Activated CD4-positive, alpha-beta T cell treated with anti-CD3 and anti-CD28 coated beads, Interleukin-2, amount 50 U/mL, for 24 hours (primary cell): ENCODE results near the gene SCAF1.
"Not testable (repeated sequence)": the region's sequence is repeated elsewhere in the genome, so short reads cannot be mapped to it uniquely, and the experiment has no call there.

Experiments
- DNase-seq, 2 donors: peaks; one replicate each; pipeline ENCODE4 v3.0.0-alpha.2; 2020; ENCODE audit warnings: low read depth in 1 of 2, low spot score in 1 of 2

SCAF1 gene

GRCh38 chr19:49613374-49613773 lies 28.6 kb upstream of the SCAF1 start:
- no peak for DNase-seq

GRCh38 chr19:49614096-49614833 lies 27.7 kb upstream of the SCAF1 start:
- DNase-seq = no peak

GRCh38 chr19:49615861-49616260 lies 26.1 kb upstream of the SCAF1 start:
- no peak for DNase-seq

GRCh38 chr19:49616532-49616931 lies 25.5 kb upstream of the SCAF1 start:
- DNase-seq = no peak

GRCh38 chr19:49616945-49617344 lies 25.1 kb upstream of the SCAF1 start:
- DNase-seq = no peak

- DNase-seq = not testable (repeated sequence)
Observed at GRCh38 chr19:49617860-49618259, 24.1 kb upstream of the SCAF1 start.

- DNase-seq = no peak
Observed at GRCh38 chr19:49624967-49625910, 16.8 kb upstream of the SCAF1 start.

DNA sequence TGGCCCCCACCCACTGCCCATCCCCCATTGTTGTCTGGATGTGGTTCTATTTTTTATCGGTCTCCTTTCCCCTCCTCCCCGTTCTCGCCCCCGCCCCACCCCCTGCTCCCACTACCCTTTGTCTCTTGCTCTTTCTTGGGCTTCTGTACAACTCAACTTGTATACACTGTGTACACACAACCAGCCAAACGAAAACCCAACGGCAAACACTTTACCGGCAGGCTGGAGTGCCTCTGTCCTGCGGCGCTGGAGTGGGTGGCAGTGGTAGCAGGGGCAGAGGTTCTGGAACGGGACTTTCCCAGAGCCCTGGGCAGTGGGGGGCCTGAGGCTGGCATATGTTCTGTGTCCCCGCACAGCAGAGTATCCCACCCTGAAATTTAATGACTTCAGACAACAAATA lies 15.8 kb upstream of the SCAF1 start:
- no peak for DNase-seq

DNA sequence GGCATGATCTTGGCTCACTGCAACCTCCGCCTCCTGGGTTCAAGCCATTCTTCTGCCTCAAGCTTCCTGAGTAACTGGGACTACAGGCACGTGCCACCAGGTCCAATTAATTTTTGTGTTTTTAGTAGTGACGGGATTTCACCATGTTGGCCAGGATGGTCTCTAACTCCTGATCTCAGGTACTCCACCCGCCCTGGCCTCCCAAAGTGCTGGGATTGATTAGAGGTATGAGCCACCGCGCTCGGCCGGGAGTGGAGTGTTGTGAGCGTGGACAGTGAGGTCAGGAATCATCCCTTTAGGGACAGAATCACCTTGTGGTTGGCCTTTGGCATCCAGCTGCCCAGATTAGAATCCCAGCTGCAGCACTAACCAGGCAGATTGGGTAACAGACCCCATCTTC lies 12.3 kb upstream of the SCAF1 start:
- DNase-seq = no peak

DNA sequence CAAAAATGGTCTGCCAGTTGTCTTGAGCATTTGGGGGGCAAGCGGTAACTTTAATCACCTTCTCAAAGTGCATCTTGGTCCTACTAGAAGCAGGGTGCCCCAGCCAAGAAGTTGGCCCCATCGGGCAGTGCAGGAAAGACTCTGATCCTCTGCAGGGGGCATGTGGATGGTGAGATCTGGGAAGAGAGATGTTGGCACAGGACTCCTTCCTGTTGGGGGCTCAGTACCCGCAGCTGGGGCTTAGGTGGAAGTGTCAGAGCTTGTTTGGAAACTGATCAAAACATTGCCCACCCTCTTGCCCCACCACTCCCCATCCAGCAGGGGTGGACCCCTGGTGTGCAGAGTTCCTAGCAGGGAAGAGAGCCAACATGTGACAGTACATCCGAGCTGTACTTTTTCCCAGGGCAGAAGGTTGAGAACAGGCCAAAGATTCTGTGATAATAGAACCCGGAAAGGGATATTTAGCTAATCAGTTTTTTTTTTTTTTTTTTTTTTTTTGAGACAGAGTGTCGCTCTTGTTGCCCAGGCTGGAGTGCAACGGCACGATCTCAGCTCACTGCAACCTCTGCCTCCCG lies 10.9 kb upstream of the SCAF1 start:
- DNase-seq = no peak

GRCh38 chr19:49631610-49632192 lies 10.3 kb upstream of the SCAF1 start:
- DNase-seq = no peak

DNA sequence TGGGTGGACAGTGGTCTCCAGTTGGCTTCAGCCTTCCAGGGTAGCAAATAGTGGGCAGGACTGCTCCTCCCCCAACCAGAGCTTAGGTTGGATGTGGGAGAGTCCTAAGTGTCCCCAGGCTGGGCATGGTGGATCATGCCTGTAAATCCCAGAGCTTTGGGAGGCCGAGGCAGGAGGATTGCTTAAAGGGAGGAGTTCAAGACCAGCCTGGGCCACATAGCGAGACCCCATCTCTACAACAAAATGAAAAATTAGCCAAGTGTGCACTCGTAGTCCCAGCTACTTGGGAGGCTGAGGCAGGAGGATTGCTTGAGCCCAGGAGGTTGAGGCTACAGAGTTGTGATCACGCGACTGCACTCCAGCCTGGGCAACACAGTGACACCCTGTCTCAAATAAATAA lies 9.4 kb upstream of the SCAF1 start:
- no peak for DNase-seq

DNA sequence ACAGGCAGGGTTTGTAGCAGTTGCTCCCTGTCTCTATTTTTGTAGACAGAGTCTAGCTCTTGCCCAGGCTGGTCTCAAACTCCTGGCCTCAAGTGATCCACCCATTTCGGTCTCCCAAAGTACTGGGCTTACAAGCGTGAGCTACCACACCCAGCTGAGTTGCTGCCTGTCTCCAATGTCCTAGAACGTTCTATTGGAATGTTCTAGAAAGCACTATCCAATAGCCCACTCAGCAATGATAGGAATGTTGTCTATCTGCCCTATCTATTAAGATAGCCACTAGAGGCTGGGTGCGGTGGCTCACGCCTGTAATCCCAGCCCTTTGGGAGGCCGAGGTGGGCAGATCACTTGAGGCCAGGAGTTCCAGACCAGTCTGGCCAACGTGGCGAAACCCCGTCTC lies 8.7 kb upstream of the SCAF1 start:
- DNase-seq = not testable (repeated sequence)

- DNase-seq = no peak
Observed at GRCh38 chr19:49635530-49636232, 6.3 kb upstream of the SCAF1 start.

DNA sequence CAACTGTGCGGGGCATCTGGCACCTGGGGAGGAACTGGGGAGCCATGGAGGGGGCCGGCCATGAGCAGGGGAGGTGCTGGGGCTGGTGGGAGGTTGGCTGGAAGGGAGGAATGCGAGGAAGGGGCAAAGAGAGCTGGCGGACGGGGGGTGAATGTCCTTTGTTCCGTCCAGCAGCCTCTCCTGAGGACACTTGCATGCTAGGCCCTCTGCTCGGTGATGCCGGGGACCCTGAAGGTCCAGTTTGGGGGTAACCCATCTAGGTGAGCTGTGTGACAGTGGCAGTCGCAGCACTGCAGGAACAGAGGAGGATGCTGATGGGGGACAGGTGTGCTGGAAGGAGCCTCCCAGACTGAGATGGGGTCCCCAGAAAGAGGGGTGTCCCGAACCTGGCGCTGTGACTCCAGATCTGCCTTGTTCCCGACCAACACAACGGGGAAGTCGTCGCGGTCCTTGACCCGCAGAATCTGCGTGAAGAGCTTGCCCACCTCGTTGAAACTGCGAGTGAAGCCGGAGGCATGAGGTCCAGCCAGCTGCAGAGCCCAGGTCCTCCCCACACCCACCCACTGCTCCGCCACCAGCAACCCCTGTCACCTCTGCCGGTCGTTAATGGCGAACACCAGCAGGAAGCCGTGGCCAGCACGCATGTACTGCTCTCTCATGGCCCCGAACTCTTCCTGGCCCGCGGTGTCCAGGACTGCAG lies 5.6 kb upstream of the SCAF1 start:
- DNase-seq = no peak

DNA sequence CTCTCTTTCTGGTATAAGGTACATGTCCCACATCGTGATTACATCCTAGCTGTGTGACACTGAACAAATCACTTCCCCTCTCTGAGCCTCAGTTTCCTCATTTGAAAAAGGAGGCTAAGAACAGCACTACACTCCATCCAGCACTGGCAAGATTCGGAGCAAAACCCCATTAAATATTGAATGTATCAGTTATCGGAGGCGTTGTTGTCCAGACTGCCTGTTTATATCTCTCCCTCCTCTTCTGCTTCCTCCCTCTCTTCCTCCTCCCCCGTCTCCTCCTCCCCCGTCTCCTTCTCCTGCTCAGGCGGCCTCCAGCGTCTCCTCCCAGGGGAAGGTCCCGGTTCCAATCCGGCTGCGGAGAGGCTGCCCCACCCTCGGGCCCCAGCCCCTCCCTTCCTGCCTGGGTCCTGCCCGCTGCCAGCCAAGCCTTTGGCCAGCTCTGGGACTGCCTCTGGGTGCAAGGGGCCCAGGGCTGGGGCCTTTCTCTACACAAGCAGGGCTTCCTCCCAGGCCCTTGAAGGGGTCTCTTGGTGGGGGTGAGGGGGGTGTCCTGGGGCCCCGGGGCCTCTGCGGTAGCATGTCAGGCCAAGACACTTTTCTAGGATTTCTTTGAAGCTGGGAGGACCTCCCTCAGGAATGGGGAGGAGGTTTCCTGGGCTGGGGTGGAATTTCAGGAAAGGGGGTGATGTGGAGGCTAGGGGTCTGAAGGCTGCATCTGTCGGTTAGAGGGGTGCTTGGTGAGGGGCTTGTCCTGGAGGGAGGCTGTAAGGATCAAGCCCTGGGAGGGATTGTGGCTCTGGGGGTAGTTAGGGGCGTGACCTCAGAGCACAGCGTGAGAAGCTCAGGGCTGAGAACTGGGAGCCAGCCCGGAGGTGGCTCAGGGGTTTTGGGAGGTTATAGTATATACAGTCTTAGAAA lies 3.9 kb upstream of the SCAF1 start:
- DNase-seq = no peak

DNA sequence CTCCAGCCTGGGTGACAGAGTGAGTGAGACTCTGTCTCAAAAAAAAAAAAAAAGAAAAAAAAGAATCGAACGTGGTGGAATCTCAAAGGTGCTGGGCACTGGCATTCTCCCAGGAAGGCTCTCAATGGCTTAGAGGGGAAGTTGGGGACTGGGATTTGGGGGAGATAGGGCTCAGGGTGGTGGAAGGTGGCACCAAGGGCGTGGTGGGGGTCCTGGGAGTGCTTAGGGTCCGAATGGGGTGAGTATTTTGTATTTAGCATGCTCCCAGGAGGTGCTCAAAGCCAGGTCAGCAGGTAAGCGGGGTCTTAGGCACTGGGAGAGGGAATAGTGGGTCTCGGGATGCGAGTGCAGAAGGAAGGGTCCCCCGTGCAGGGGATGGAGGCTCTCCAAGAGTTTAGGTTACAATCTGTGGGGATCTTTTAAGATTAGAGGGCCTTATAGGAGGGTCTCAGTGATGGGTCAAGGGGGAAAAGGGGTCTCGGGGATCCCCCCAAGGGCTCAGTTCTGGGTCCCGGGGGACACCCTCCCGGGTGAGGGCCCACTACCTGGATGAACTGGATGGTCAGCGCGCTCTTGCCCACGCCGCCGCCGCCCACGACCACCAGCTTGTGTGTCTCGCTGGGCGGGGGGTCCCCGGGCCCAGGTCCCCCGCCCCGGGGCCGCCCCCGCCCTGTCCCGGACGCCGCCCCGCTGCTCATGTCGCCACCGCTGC lies 2.5 kb upstream of the SCAF1 start:
- no peak for DNase-seq

DNA sequence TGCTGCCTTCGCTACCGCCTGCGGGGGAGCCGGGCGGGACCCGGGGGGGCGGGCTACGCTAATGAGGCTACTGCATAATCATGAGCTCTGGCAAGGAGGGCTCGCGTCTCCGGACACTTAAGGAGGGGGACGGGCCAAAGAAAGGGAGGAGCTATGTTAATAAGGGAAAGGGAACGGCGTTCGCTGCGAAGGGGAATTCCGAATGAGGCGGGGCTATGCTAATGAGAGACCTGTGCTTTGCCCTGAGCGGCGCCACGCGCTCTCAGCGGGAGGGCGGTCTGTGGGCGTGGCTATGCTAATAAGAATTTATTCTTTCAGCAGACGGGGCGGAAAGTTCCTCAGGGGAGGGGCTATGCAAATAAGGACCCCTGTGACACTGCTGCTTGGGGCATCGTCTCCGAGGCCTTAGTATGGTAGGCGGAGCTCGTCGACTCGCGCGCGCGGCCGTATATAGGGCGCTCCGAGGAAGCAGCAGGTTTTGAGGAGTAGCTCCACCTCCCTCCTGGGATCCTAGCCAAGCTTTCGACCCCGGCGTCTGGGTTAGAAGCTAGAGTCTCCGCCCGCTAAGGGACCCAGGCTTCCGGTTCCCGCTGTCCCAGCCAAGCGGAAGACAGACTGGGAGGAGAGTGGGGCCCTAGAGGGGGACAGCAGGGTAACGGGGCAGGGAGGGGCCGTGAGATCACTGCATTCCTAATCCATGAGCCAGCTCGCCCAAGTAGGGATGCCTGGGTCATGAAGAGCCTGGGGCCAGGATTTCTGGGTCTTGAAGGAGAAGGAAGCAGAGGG lies 1.7 kb upstream of the SCAF1 start, which contains the start of gene RRAS:
Gene RRAS, minus strand, starts transcription at position 31 of the 786 bp plus-strand sequence. CDS start 45 bp downstream, outside the sequence.
- peak; percentile 98 to 100 for DNase-seq
